Osteoblast (primary cell): ENCODE data around the gene SMARCA1. TPM values are rescaled to one million over a fixed set of nuclear protein-coding genes. Genes with fewer than 3 reads are reported as not detected.

Source experiments
- DNase-seq: peaks from one replicate; pipeline ENCODE4 v3.0.0; 2011; ENCODE audit warnings: low spot score, mixed read lengths; ENCODE audit not compliant: insufficient read length; ENCODE audit errors: missing footprints
- H2AFZ ChIP-seq: 2 replicates; pipeline ENCODE4 v1.6.0; 2011; ENCODE audit warnings: mild to moderate bottlenecking, low read length
- H3K27ac ChIP-seq: 2 replicates; pipeline ENCODE4 v1.5.1; 2011; ENCODE audit warnings: mild to moderate bottlenecking, low read depth, low read length, moderate library complexity
- H3K27me3 ChIP-seq: 2 replicates; pipeline ENCODE4 v1.6.0; 2012; ENCODE audit warnings: mild to moderate bottlenecking, control low read depth, inconsistent platforms, low read length, moderate library complexity; ENCODE audit not compliant: insufficient read depth
- H3K36me3 ChIP-seq: 2 replicates; pipeline ENCODE4 v1.5.1; 2011; ENCODE audit warnings: mild to moderate bottlenecking, low read length, control low read depth, moderate library complexity; ENCODE audit not compliant: insufficient read depth
- H3K4me1 ChIP-seq: 2 replicates; pipeline ENCODE4 v1.5.1; 2011; ENCODE audit warnings: mild to moderate bottlenecking, low read length, control low read depth, moderate library complexity; ENCODE audit not compliant: insufficient read depth
- H3K4me2 ChIP-seq: 2 replicates; pipeline ENCODE4 v1.6.0; 2011; ENCODE audit warnings: mild to moderate bottlenecking, low read length; ENCODE audit not compliant: insufficient read depth
- H3K4me3 ChIP-seq: fragments of 200-600 bp; sonication (generic); 3 replicates; pipeline ENCODE4 v1.5.1; 2012; ENCODE audit warnings: mild to moderate bottlenecking, low read length, inconsistent platforms; ENCODE audit not compliant: insufficient read depth
- H3K79me2 ChIP-seq: 2 replicates; pipeline ENCODE4 v1.6.0; 2012; ENCODE audit warnings: mild to moderate bottlenecking, low read length, control low read depth, inconsistent platforms; ENCODE audit not compliant: insufficient read depth
- H3K9me3 ChIP-seq: 2 replicates; pipeline ENCODE4 v1.5.1; 2011; ENCODE audit warnings: low read depth, low read length, control low read depth
- H4K20me1 ChIP-seq: 2 replicates; pipeline ENCODE4 v1.6.0; 2012; ENCODE audit warnings: mild to moderate bottlenecking, low read length, control low read depth; ENCODE audit not compliant: insufficient read depth
- total RNA-seq: library from RNA; depleted of rRNA; stranded (reverse); fragments of >200 nt; gene quantifications from 2 replicates; pipeline ENCODE4 v1.2.3, GENCODE V29; 2012
- TF ChIP-seq, protein P1 (sequence below): IDR thresholded peaks from 2 replicates; pipeline ENCODE4 v1.5.1; 2011; ENCODE audit warnings: mild to moderate bottlenecking, low read depth, low read length, moderate library complexity; ENCODE audit errors: extremely low read depth

Gene SMARCA1
- total RNA-seq, 1 donor: 58.6 TPM

DNA sequence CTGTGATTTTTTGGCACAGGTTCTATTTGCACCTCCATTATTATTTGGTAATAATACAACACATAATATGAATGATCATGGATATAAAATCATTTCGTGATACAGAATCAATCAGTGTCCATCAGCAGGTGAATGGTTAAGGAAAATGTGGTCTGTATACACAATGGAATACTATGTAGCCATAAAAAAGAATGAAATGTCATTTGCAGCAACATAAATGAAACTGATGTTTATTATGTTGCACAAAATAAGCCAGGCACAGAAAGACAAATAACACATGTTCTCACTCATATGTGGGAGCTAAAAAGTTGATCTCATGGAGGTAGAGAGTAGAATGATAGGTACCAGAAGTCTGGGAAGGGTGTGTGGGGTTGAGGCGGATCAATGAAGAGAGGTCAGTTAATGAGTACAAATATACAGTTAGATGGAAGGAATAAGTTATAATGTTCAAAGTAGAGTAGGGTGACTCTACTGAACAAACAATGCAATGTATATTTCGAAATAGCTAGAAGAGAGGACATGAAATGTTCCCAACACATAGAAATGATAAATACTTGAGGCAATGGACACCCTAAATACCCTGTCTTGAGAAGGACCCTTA lies 1.1 kb upstream of the SMARCA1 start:
- Histone ChIP-seq H3K9me3 (no peaks in the 10 kb centered on the region), H3K27ac (no peak overlapping the region), H3K36me3 (no peaks in the 10 kb centered on the region), H3K79me2 (peaks cover 24% of the 10 kb centered on the region), H4K20me1 (peaks cover 2% of the 10 kb centered on the region), H2AFZ (no peak overlapping the region), H3K27me3 (no peaks in the 10 kb centered on the region), H3K4me1 (no peaks in the 10 kb centered on the region), H3K4me3 (no peak overlapping the region), H3K4me2 (no peak overlapping the region)
- TF ChIP-seq, protein P1, sequence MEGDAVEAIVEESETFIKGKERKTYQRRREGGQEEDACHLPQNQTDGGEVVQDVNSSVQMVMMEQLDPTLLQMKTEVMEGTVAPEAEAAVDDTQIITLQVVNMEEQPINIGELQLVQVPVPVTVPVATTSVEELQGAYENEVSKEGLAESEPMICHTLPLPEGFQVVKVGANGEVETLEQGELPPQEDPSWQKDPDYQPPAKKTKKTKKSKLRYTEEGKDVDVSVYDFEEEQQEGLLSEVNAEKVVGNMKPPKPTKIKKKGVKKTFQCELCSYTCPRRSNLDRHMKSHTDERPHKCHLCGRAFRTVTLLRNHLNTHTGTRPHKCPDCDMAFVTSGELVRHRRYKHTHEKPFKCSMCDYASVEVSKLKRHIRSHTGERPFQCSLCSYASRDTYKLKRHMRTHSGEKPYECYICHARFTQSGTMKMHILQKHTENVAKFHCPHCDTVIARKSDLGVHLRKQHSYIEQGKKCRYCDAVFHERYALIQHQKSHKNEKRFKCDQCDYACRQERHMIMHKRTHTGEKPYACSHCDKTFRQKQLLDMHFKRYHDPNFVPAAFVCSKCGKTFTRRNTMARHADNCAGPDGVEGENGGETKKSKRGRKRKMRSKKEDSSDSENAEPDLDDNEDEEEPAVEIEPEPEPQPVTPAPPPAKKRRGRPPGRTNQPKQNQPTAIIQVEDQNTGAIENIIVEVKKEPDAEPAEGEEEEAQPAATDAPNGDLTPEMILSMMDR: no peak
- no peak for DNase-seq

DNA sequence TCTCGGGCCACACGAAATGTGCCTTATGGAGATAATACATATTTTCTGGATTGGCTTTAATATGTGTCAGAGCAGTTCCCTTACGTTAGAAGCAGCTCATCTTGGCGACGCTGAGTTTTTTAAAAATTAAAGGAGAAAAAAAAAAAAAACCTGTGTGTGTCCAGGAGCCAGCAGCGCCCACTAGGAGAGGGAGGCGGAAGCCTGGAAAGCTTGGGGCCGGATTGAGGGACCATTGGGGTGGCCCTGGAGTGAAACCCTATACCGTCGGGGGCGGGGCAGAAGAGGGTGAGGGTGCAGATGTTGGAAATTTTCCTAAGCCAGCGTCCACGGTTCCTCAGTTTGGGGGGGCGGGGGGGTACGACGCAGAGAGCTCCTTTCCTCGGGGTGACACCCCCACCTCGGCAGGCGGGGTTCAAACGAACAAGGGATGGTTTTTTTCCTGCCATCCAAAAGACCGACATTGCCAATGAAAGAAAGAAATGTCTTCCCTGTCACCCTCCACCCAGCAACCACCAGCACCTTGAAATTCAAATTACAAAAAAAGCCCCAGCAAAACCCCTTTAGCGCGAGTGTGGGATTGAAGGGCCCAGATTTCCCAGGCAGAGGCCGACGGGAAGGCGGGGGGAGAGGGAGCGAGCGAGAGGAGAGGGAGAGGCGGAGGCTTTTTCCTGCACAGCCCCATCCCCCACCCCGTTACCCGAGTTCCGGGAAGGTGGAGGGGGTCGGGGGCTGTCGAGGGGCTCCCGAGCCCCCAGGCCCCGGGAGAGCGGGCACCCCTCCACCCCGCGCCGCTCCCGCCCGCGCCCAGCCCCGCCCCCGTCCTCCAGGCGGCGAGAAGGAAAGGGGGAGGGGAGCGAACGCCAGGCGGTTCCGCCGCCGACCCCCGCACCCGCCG lies 859 bp downstream of the SMARCA1 start:
- peak overlapping the region; percentile 45 for H3K27ac ChIP-seq
- TF ChIP-seq, protein P1: no peak
- H3K79me2 ChIP-seq: peaks cover 34% of the 10 kb centered on the region
- peaks cover 2% of the 10 kb centered on the region for H4K20me1 ChIP-seq
- H3K36me3 ChIP-seq: no peaks in the 10 kb centered on the region
- peak; percentile 87 for DNase-seq
- no peaks in the 10 kb centered on the region for H3K9me3 ChIP-seq
- H3K27me3 ChIP-seq: no peaks in the 10 kb centered on the region
- peak overlapping the region; percentile 78 for H3K4me2 ChIP-seq
- H3K4me3 ChIP-seq: peak overlapping the region; percentile 84
- no peaks in the 10 kb centered on the region for H3K4me1 ChIP-seq
- peak overlapping the region; percentile 22 for H2AFZ ChIP-seq

DNA sequence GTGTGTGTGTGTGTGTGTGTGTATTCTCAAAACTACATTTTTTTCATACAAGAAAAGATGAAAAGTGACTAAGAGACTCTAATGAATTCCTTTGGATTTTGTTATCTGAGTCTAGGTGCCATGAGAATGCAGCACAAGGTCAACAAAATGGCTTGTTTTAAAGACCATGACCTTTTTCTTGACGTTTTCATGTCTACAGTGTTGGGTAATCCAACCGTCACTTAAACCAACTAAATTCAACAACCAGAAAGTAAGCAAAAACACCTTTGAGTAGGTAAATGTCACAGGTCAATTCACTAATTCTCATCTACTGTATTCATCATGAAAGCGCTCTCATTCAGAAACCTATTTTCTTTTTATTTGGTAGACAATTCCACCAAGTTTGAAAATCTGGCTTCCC lies 3.1 kb downstream of the SMARCA1 start:
- no peaks in the 10 kb centered on the region for H3K4me1 ChIP-seq
- no peak overlapping the region for H3K4me2 ChIP-seq
- H2AFZ ChIP-seq: no peak overlapping the region
- peaks cover 2% of the 10 kb centered on the region for H4K20me1 ChIP-seq
- no peaks in the 10 kb centered on the region for H3K9me3 ChIP-seq
- peaks cover 40% of the 10 kb centered on the region for H3K79me2 ChIP-seq
- H3K27ac ChIP-seq: no peak overlapping the region
- H3K4me3 ChIP-seq: no peak overlapping the region
- DNase-seq: no peak
- no peaks in the 10 kb centered on the region for H3K27me3 ChIP-seq
- peaks cover under 1% of the 10 kb centered on the region for H3K36me3 ChIP-seq
- TF ChIP-seq, protein P1: no peak

DNA sequence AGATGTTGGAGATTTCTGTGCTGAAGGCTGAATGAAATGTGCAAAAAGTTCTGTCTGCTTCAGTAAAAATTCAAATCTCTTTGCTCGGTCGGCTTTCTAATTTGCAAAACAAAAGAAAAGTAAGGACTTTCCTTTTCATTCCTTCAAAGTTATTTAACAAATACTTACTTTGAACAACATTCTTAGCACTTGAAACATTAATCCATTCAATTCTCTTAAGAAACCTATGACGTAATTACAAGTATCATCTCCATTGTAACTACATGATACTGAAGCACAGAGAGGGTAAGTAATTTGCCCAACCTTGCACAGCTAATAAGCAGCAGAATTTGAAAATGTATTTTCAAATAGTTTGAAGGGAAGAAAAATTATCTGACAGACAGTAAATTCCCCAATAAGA lies 6.9 kb downstream of the SMARCA1 start:
- Histone ChIP-seq H3K9me3 (no peaks in the 10 kb centered on the region), H3K27ac (no peak overlapping the region), H3K4me1 (no peaks in the 10 kb centered on the region), H3K79me2 (peaks cover 35% of the 10 kb centered on the region), H3K4me2 (no peak overlapping the region), H3K27me3 (no peaks in the 10 kb centered on the region), H3K36me3 (peaks cover 4% of the 10 kb centered on the region), H4K20me1 (no peaks in the 10 kb centered on the region), H2AFZ (no peak overlapping the region), H3K4me3 (no peak overlapping the region)
- no peak for DNase-seq
- TF ChIP-seq, protein P1: no peak
